ENCODE data around the gene LYVE1. TPM values are rescaled to one million over a fixed set of nuclear protein-coding genes. Genes with fewer than 3 reads are reported as not detected.

LYVE1 gene
- total RNA-seq, 1 donor from 2014 or later, result not detected

DNA sequence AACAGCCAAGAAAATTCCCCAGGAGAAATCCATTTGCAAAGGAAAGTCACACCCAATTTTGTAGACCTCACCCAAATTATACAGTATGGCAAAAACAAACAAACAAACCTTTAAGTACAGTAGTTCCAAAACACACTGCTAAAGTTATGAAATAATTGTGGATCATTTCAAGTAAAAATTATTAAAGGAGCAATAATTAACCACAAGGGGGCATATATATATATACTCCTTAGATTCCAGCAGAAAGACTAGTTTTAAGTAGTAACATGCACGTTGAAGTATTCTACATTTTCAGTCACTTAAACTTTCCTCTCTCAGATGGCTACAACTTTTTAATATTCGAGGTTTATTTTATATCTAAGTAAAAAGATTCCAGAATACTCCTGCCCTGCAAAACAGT, 54.3 kb downstream of the LYVE1 start:
- Mint-ChIP-seq H3K4me3 (no peak overlapping the region), H3K27me3 (no peaks in the 10 kb centered on the region), H3K4me1 (peaks cover 16% of the 10 kb centered on the region), H3K27ac (no peak overlapping the region), H3K36me3 (ENCODE audit: low read depth) (peaks cover 57% of the 10 kb centered on the region), H3K9me3 (no peaks in the 10 kb centered on the region)
- intact Hi-C loops (cut with micrococcal nuclease), result loop anchor here (1.0 kb wide), 3 partner anchors 101 to 221 kb away; no protein-coding TSS in a partner anchor
- TF ChIP-seq, protein P1, sequence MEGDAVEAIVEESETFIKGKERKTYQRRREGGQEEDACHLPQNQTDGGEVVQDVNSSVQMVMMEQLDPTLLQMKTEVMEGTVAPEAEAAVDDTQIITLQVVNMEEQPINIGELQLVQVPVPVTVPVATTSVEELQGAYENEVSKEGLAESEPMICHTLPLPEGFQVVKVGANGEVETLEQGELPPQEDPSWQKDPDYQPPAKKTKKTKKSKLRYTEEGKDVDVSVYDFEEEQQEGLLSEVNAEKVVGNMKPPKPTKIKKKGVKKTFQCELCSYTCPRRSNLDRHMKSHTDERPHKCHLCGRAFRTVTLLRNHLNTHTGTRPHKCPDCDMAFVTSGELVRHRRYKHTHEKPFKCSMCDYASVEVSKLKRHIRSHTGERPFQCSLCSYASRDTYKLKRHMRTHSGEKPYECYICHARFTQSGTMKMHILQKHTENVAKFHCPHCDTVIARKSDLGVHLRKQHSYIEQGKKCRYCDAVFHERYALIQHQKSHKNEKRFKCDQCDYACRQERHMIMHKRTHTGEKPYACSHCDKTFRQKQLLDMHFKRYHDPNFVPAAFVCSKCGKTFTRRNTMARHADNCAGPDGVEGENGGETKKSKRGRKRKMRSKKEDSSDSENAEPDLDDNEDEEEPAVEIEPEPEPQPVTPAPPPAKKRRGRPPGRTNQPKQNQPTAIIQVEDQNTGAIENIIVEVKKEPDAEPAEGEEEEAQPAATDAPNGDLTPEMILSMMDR (IDR thresholded peaks at IDR 0.05), result no peak
- CTCF ChIA-PET, result interaction anchor here (1.1 to 5.1 kb wide), 10 partner anchors 11 to 224 kb away, joined by 3 to 47 read pairs (median 5); no protein-coding TSS in a partner anchor
- POLR2A ChIA-PET, result interaction anchor here (0.6 to 0.8 kb wide), 2 partner anchors 102 to 223 kb away, joined by 3 read pairs; no protein-coding TSS in a partner anchor
- no peak for ATAC-seq (ENCODE audit: low read depth)
- DNase-seq, result no peak

DNA sequence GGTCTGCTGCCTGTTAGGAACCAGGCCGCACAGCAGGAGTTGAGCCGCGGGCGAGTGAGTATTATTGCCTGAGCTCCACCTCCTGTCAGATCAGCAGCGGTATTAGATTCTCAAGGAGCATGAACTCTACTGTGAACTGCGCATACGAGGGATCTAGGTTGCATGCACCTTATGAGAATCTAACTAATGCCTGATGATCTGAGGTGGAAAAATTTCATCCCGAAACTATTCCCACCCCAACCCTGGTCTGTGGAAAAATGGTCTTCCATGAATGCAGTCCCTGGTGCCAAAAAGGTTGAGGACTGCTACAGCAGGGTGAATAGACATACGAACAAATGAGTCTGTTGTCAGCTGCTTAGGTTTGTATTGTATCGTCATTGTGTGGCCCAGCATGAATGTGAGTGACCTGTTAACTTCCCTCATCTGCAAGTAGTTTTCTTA, 57.3 kb downstream of the LYVE1 start:
- CTCF ChIA-PET, result interaction anchor here (0.7 to 5.1 kb wide), 6 partner anchors 10 to 225 kb away, joined by 3 to 47 read pairs (median 4); no protein-coding TSS in a partner anchor
- intact Hi-C loops (cut with micrococcal nuclease), result no loop called here
- POLR2A ChIA-PET, result interaction anchor here (1.0 kb wide), 1 partner anchor 23 kb away, joined by 3 read pairs; no protein-coding TSS in a partner anchor
- Mint-ChIP-seq H3K4me1 (peaks cover 12% of the 10 kb centered on the region), H3K9me3 (no peaks in the 10 kb centered on the region), H3K4me3 (no peak overlapping the region), H3K36me3 (ENCODE audit: low read depth) (peaks cover 40% of the 10 kb centered on the region), H3K27me3 (no peaks in the 10 kb centered on the region), H3K27ac (no peak overlapping the region)
- ATAC-seq (ENCODE audit: low read depth) (no peak), DNase-seq (no peak)
- TF ChIP-seq, protein P1 (IDR thresholded peaks at IDR 0.05), result no peak

Other genes starting within 250 kb of the LYVE1 start
- gene AMPD3, start 113.4 kb downstream of the LYVE1 start, total RNA-seq, result 99.5 and 116 TPM in 2 replicates
- gene RNF141, start 27.5 kb downstream of the LYVE1 start, total RNA-seq, result 32.8 and 36.9 TPM in 2 replicates
- not detected in 2 replicates for gene IRAG1, start 125.1 kb upstream of the LYVE1 start, total RNA-seq
- gene CTR9, start 182.6 kb upstream of the LYVE1 start, total RNA-seq, result 50.6 and 52.8 TPM in 2 replicates
- gene EIF4G2, start 240.3 kb upstream of the LYVE1 start, total RNA-seq, result 675 and 769 TPM in 2 replicates